CD14-positive monocyte (primary cell): ENCODE results near the gene DLEC1. TPM values are rescaled to one million over a fixed set of nuclear protein-coding genes. Genes with fewer than 3 reads are reported as not detected.
"Not testable (repeated sequence)": the region's sequence is repeated elsewhere in the genome, so short reads cannot be mapped to it uniquely, and the experiment has no call there.

Source experiments
- DNase-seq, 3 donors: peaks; one replicate each; pipeline ENCODE4 v3.0.0-alpha.2; 2011 to 2022
- H2AFZ ChIP-seq: 2 replicates; pipeline ENCODE4 v1.6.0; 2012; ENCODE audit warnings: mild to moderate bottlenecking, low read depth, low read length, inconsistent platforms; ENCODE audit not compliant: insufficient read depth, poor library complexity, severe bottlenecking
- H3K27ac ChIP-seq, 2 donors: 1 replicate in 1 of 2; 2 replicates in 1 of 2; pipeline ENCODE4 v1.5.1; 2012 to 2013; ENCODE audit warnings: low read length in 2 of 2, control low read depth in 1 of 2, inconsistent platforms in 1 of 2, low read depth in 1 of 2, mild to moderate bottlenecking in 1 of 2
- H3K27me3 ChIP-seq, 2 donors: one replicate each; pipeline versions ENCODE4 v1.6.0 to v1.6.1; 2011 to 2013; ENCODE audit warnings: low read length in 2 of 2; ENCODE audit not compliant: control insufficient read depth in 2 of 2, insufficient read depth in 2 of 2
- H3K36me3 ChIP-seq, 2 donors: replicated peaks in 1 of 2; 1 replicate in 1 of 2; 2 replicates in 1 of 2; pipeline versions ENCODE4 v1.5.1 to v1.6.1; 2012 to 2013; ENCODE audit warnings: low read length in 2 of 2, control low read depth in 1 of 2, inconsistent platforms in 1 of 2, mild to moderate bottlenecking in 1 of 2; ENCODE audit not compliant: insufficient read depth in 2 of 2, control insufficient read depth in 1 of 2
- H3K4me1 ChIP-seq, 2 donors: 1 replicate in 1 of 2; 2 replicates in 1 of 2; pipeline versions ENCODE4 v1.5.1 to v1.6.1; 2012 to 2013; ENCODE audit warnings: low read length in 2 of 2, control low read depth in 1 of 2, inconsistent platforms in 1 of 2, mild to moderate bottlenecking in 1 of 2, moderate library complexity in 1 of 2; ENCODE audit not compliant: insufficient read depth in 2 of 2, control insufficient read depth in 1 of 2
- H3K4me2 ChIP-seq: replicated peaks from 2 replicates; pipeline ENCODE3; 2012; ENCODE audit warnings: low read length, moderate library complexity, mild to moderate bottlenecking; ENCODE audit not compliant: poor library complexity, severe bottlenecking; ENCODE audit errors: extremely low read depth
- H3K4me3 ChIP-seq, 3 experiments: fragments of 200-600 bp in 1 of 3; sonication (generic) in 1 of 3; replicated peaks in 1 of 3; 1 replicate in 2 of 3; 2 replicates in 1 of 3; pipeline ENCODE4 v1.5.1; 2011 to 2013; ENCODE audit warnings: low read length in 3 of 3, mild to moderate bottlenecking in 3 of 3, control low read depth in 2 of 3, low read depth in 2 of 3, inconsistent platforms in 1 of 3, moderate library complexity in 1 of 3
- H3K79me2 ChIP-seq: 2 replicates; pipeline ENCODE4 v1.6.0; 2012; ENCODE audit warnings: mild to moderate bottlenecking, control low read depth, inconsistent platforms, low read length, moderate library complexity; ENCODE audit not compliant: insufficient read depth
- H3K9ac ChIP-seq: 2 replicates; pipeline ENCODE4 v1.6.0; 2017; ENCODE audit warnings: low read length, mild to moderate bottlenecking; ENCODE audit not compliant: insufficient read depth, poor library complexity, severe bottlenecking
- H3K9me3 ChIP-seq, 2 donors: replicated peaks in 1 of 2; 1 replicate in 1 of 2; 2 replicates in 1 of 2; pipeline versions ENCODE4 v1.5.1 to v1.6.1; 2012 to 2013; ENCODE audit warnings: low read length in 2 of 2, control low read depth in 1 of 2; ENCODE audit not compliant: control insufficient read depth in 1 of 2, insufficient read depth in 1 of 2
- H4K20me1 ChIP-seq: 2 replicates; pipeline ENCODE4 v1.6.0; 2012; ENCODE audit warnings: mild to moderate bottlenecking, low read length, control low read depth, moderate library complexity; ENCODE audit not compliant: insufficient read depth
- H3K27ac Mint-ChIP-seq, 7 donors: one replicate each; pipeline ENCODE4 v1.8.0; 2020; ENCODE audit warnings: mild to moderate bottlenecking in 7 of 7, mixed read lengths in 7 of 7, moderate library complexity in 6 of 7, inconsistent platforms in 2 of 7
- H3K27me3 Mint-ChIP-seq, 3 donors: one replicate each; pipeline ENCODE4 v1.8.0; 2021 to 2022; ENCODE audit warnings: low read depth in 3 of 3, mild to moderate bottlenecking in 3 of 3, mixed read lengths in 3 of 3, moderate library complexity in 3 of 3, inconsistent platforms in 1 of 3
- H3K36me3 Mint-ChIP-seq, 2 donors: one replicate each; pipeline ENCODE4 v1.8.0; 2020; ENCODE audit warnings: mixed read lengths in 2 of 2, inconsistent platforms in 1 of 2, mild to moderate bottlenecking in 1 of 2
- H3K4me1 Mint-ChIP-seq: one replicate; pipeline ENCODE4 v1.8.0; 2020; ENCODE audit warnings: mild to moderate bottlenecking, mixed read lengths
- H3K4me3 Mint-ChIP-seq, 2 donors: one replicate each; pipeline ENCODE4 v1.8.0; 2020; ENCODE audit warnings: mild to moderate bottlenecking in 2 of 2, mixed read lengths in 2 of 2, moderate library complexity in 1 of 2
- H3K9me3 Mint-ChIP-seq, 7 donors: one replicate each; pipeline ENCODE4 v1.8.0; 2020 to 2022; ENCODE audit warnings: mixed read lengths in 7 of 7, mild to moderate bottlenecking in 6 of 7, moderate library complexity in 6 of 7, inconsistent platforms in 2 of 7
- CTCF ChIP-seq: fragments of 200-600 bp; IDR thresholded peaks from one replicate; pipeline ENCODE4 v1.8.0; 2022; ENCODE audit warnings: antibody characterized with exemption, mild to moderate bottlenecking
- WGBS: methylation state at CpG from one replicate; pipeline ENCODE4 v1.1.5; 2013; ENCODE audit warnings: missing lambda C conversion rate; ENCODE audit not compliant: insufficient coverage; 5-methylcytosine and 5-hydroxymethylcytosine counted together
- intact Hi-C, 2 donors: fragments of 100-400 bp; cut with micrococcal nuclease; formaldehyde crosslinking; loops; one replicate each; pipeline versions ENCODE4 v1.15.0 to v1.15.1; 2023
- polyA plus RNA-seq, 3 donors: library from polyadenylated mRNA; depleted of rRNA in 1 of 3; unstranded in 2 of 3; stranded (reverse) in 1 of 3; fragments of 300-500 nt in 2 of 3; fragments of >200 nt in 1 of 3; fragmentation: Illumina TruSeq in 2 of 3; gene quantifications; 1 replicate in 2 of 3; 2 replicates in 1 of 3; pipeline ENCODE4 v1.2.3, GENCODE V29; 2012 to 2021

Gene DLEC1
- polyA plus RNA-seq, 3 donors, result 0.11 to 0.81 (median 0.14) TPM

- Histone ChIP-seq H3K36me3 (peaks cover 64 to 71% of the 10 kb centered on the region in 2 donors), H3K27ac (peak overlapping the region in 1 of 2 donors; percentile 62), H4K20me1 (peaks cover 76% of the 10 kb centered on the region), H3K27me3 (no peaks in the 10 kb centered on the region), H3K4me1 (peaks cover 22 to 28% of the 10 kb centered on the region in 2 donors), H3K4me3 (no peak overlapping the region), H3K9me3 (no peaks in the 10 kb centered on the region), H3K79me2 (peaks cover 84% of the 10 kb centered on the region), H3K4me2 (no peak overlapping the region), H3K9ac (no peak overlapping the region), H2AFZ (no peak overlapping the region)
- TF ChIP-seq CTCF, result no peak
- Mint-ChIP-seq H3K4me1 (peaks cover 50% of the 10 kb centered on the region), H3K27ac (peak overlapping the region in 3 of 7 donors; percentile 2 to 63 (median 31)), H3K4me3 (no peak overlapping the region), H3K36me3 (peaks cover 67 to 70% of the 10 kb centered on the region in 2 donors), H3K27me3 (no peaks in the 10 kb centered on the region), H3K9me3 (no peaks in the 10 kb centered on the region)
- intact Hi-C loops, result loop anchor here in 1 of 2 donors (10.0 kb wide), 2 partner anchors 92 to 212 kb away; partner anchors contain the start of gene XYLB
- WGBS, result 100% methylated on average over 2 of the region's 3 CpGs
- DNase-seq, result no peak
These were observed 94.2 kb downstream of the DLEC1 start for GRCh38 chr3:38133209-38133556.

- TF ChIP-seq CTCF, result no peak
- WGBS, result 97% methylated on average over 7 of the region's 10 CpGs
- H4K20me1 ChIP-seq, result peaks cover 71% of the 10 kb centered on the region
- H3K9ac ChIP-seq, result no peak overlapping the region
- no peak overlapping the region for H2AFZ ChIP-seq
- H3K79me2 ChIP-seq, result peaks cover 90% of the 10 kb centered on the region
- H3K36me3 ChIP-seq, result peaks cover 60 to 65% of the 10 kb centered on the region in 2 donors
- peak in 1 of 3 donors; percentile 2 for DNase-seq
- intact Hi-C loops, result loop anchor here in 1 of 2 donors (10.0 kb wide), 2 partner anchors 91 to 211 kb away; partner anchors contain the start of gene XYLB
- H3K4me1 ChIP-seq, result peaks cover 23 to 30% of the 10 kb centered on the region in 2 donors
- H3K9me3 ChIP-seq, result no peaks in the 10 kb centered on the region
- H3K9me3 Mint-ChIP-seq, result peaks cover 0 to 1% (median 0%) of the 10 kb centered on the region in 7 donors
- no peaks in the 10 kb centered on the region for H3K27me3 Mint-ChIP-seq
- peaks cover 64 to 66% of the 10 kb centered on the region in 2 donors for H3K36me3 Mint-ChIP-seq
- no peaks in the 10 kb centered on the region for H3K27me3 ChIP-seq
- peaks cover 52% of the 10 kb centered on the region for H3K4me1 Mint-ChIP-seq
- H3K27ac ChIP-seq, result peak overlapping the region in 1 of 2 donors; percentile 14
- H3K27ac Mint-ChIP-seq, result peak overlapping the region in 3 of 7 donors; percentile 55 to 69 (median 68)
- H3K4me3 ChIP-seq, result no peak overlapping the region
- no peak overlapping the region for H3K4me3 Mint-ChIP-seq
- H3K4me2 ChIP-seq, result no peak overlapping the region
These were observed 94.8 kb downstream of the DLEC1 start for GRCh38 chr3:38133557-38134405.

- 100% methylated on average over 6 of the region's 10 CpGs for WGBS
- not testable (repeated sequence) for H3K27me3 Mint-ChIP-seq, DNase-seq, H3K9me3 ChIP-seq, H3K27me3 ChIP-seq, H3K4me2 ChIP-seq, H3K9me3 Mint-ChIP-seq, H2AFZ ChIP-seq, H3K9ac ChIP-seq, H3K27ac ChIP-seq
- H3K79me2 ChIP-seq, result peaks cover 94% of the 10 kb centered on the region
- peaks cover 71% of the 10 kb centered on the region for H4K20me1 ChIP-seq
- peak overlapping the region in 1 of 3 experiments; percentile 99 for H3K4me3 ChIP-seq
- intact Hi-C loops, result loop anchor here in 1 of 2 donors (10.0 kb wide), 2 partner anchors 90 to 210 kb away; partner anchors contain the start of gene XYLB
- peak overlapping the region in 1 of 2 donors; percentile 95 for H3K4me3 Mint-ChIP-seq
- H3K27ac Mint-ChIP-seq, result peak overlapping the region in 5 of 7 donors; percentile 54 to 99 (median 69)
- peaks cover 51 to 56% of the 10 kb centered on the region in 2 donors for H3K36me3 ChIP-seq
- peaks cover 57% of the 10 kb centered on the region for H3K4me1 Mint-ChIP-seq
- H3K4me1 ChIP-seq, result peaks cover 27 to 37% of the 10 kb centered on the region in 2 donors
- H3K36me3 Mint-ChIP-seq, result peaks cover 57 to 59% of the 10 kb centered on the region in 2 donors
These were observed 95.6 kb downstream of the DLEC1 start for GRCh38 chr3:38134517-38135143.
